K562 (cell line): ENCODE data around the gene C16orf95.

Source experiments
- BMI1 ChIP-seq: fragments of 150-350 bp; IDR thresholded peaks from 2 replicates; pipeline ENCODE4 v1.6.1; 2014; ENCODE audit warnings: low read length
- KDM4B ChIP-seq, 2 experiments: fragments of 450-650 bp in 1 of 2; sonication (generic) in 1 of 2; IDR thresholded peaks; 2 replicates each; pipeline ENCODE4 v1.6.1; 2016 to 2017; ENCODE audit warnings: borderline replicate concordance in 2 of 2, antibody characterized with exemption in 1 of 2, low read depth in 1 of 2, mild to moderate bottlenecking in 1 of 2

DNA sequence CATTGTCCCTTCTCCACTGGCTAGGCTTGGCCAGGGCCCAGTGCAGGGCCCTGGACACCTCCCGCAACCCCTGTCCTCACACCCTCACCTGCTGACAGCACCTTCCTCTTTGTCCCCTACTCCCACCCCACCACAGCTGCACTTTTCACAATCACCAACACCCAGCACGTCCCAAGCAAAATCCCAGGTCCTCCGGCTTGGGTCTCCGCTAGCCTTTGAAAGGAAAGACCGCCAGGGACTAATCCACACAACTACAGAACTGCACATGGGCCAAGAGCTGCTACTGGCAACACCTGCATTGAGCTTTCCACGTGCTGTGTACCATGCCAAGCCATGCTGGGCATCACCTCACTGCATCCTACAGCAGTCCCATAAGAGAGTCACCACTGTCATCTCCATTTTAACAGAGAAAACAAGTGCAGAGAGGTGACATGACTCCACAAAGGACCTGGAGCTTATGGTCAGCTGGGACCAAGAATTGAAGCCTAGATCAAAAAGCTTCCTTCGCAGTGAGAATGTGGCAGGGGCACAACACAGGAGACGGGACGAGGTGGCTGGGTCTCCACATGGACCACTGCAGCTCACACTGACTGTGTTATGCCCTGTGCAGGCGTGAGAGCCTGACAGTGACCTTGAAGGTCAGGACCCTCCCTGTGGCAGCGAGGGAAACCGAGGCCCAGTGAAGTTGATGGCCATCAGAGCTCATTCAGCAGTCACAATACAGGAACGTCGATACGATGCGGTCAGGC lies 43.8 kb upstream of the C16orf95 start:
- TF ChIP-seq KDM4B (IDR thresholded peaks at IDR 0.05; ENCODE audit: borderline replicate concordance in 2 of 2, low read depth in 1 of 2) (no peak), BMI1 (no peak)
